HG03442 (cell line): ENCODE results near the gene UGT1A6.
"Not testable (repeated sequence)": the region's sequence is repeated elsewhere in the genome, so short reads cannot be mapped to it uniquely, and the experiment has no call there.

Experiments
- ATAC-seq: cut with Tn5 transposase; IDR thresholded peaks from one replicate; pipeline ENCODE4 v1.9.1; 2021; ENCODE audit warnings: mild to moderate bottlenecking, moderate library complexity; ENCODE audit not compliant: unreplicated experiment

Gene UGT1A6

GRCh38 chr2:233684640-233685039 is 8.1 kb upstream of the UGT1A6 start:
- ATAC-seq, result no peak

GRCh38 chr2:233686928-233687327 is 5.8 kb upstream of the UGT1A6 start:
- ATAC-seq, result no peak

- ATAC-seq, result no peak
These were observed 4.3 kb upstream of the UGT1A6 start for GRCh38 chr2:233688341-233688740.

- no peak for ATAC-seq
These were observed 3.7 kb upstream of the UGT1A6 start for GRCh38 chr2:233689031-233689430.

GRCh38 chr2:233689501-233689900 is 3.2 kb upstream of the UGT1A6 start:
- ATAC-seq, result no peak

- ATAC-seq, result no peak
These were observed 2.2 kb upstream of the UGT1A6 start for GRCh38 chr2:233690444-233690843.

GRCh38 chr2:233691443-233692433 is 952 bp upstream of the UGT1A6 start:
- ATAC-seq, result no peak

GRCh38 chr2:233693963-233694362 is 1.3 kb downstream of the UGT1A6 start:
- ATAC-seq, result no peak

- ATAC-seq, result no peak
These were observed 6.0 kb downstream of the UGT1A6 start for GRCh38 chr2:233698740-233699139.

- no peak for ATAC-seq
These were observed 6.8 kb downstream of the UGT1A6 start for GRCh38 chr2:233699424-233700027.

GRCh38 chr2:233700028-233700635 is 7.4 kb downstream of the UGT1A6 start:
- ATAC-seq, result no peak

- ATAC-seq, result not testable (repeated sequence)
These were observed 8.2 kb downstream of the UGT1A6 start for GRCh38 chr2:233700842-233701241.

- no peak for ATAC-seq
These were observed 9.5 kb downstream of the UGT1A6 start for GRCh38 chr2:233702238-233702637.

GRCh38 chr2:233705911-233706506 is 13.3 kb downstream of the UGT1A6 start:
- ATAC-seq, result no peak

- no peak for ATAC-seq
These were observed 14.0 kb downstream of the UGT1A6 start for GRCh38 chr2:233706720-233707119.

- no peak for ATAC-seq
These were observed 15.4 kb downstream of the UGT1A6 start for GRCh38 chr2:233707940-233708644.

- no peak for ATAC-seq
These were observed 16.3 kb downstream of the UGT1A6 start for GRCh38 chr2:233708942-233709341.

GRCh38 chr2:233711312-233712008 is 18.8 kb downstream of the UGT1A6 start:
- no peak for ATAC-seq

GRCh38 chr2:233712611-233713261 is 20.0 kb downstream of the UGT1A6 start, which contains the start of gene UGT1A5:
Gene UGT1A5 (plus strand): TSS chr2:233712907. CDS start chr2:233712992, 85 bp downstream.
- no peak for ATAC-seq

GRCh38 chr2:233713262-233713615 is 20.5 kb downstream of the UGT1A6 start:
- no peak for ATAC-seq
